Choroid plexus epithelial cell (primary cell): ENCODE results near the gene NCS1.

Experiments used
- DNase-seq: peaks from one replicate; pipeline ENCODE4 v3.0.0-alpha.2; 2010; ENCODE audit warnings: low read depth
- H3K4me3 ChIP-seq: 2 replicates; pipeline ENCODE4 v1.5.1; 2011; ENCODE audit warnings: low read depth, mild to moderate bottlenecking, control low read depth, low read length, moderate library complexity
- TF ChIP-seq, protein P1 (sequence below): conservative IDR thresholded peaks from 2 replicates; pipeline ENCODE4 v1.5.1; 2011; ENCODE audit warnings: low read depth, mild to moderate bottlenecking, control low read depth, inconsistent platforms, low read length, moderate library complexity

NCS1 gene

DNA sequence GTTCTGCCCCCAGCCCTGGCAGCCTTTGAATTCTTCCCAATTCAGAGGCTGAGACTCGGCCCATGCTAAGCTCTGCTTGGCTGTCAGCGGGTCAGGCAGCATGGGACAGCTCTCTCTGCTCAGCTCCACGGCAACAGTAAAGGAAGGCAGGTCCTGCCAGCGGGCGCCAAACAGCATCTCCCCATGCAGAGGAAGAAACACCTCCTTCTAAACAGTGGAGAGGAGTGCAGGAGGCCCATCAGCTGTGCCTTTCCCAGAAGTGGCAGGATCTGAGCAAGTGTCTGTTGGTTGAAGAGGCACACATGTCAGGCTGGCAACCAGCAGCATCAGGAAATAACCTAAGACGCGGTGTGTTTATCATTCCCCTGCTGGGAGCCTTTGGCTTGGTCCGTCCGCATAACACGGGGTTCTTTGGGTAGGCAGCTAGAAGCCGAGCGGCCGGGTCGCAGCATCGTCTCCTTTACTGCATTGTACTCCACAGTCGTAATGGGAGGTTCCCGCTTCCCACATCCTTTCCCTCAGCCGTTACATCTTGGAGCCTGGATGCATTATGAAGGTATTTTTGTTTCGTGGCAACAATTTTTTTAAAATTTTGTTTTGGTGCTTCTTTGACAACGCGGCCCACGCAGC, 42.7 kb upstream of the NCS1 start:
- DNase-seq: peak; percentile 84
- TF ChIP-seq, protein P1, sequence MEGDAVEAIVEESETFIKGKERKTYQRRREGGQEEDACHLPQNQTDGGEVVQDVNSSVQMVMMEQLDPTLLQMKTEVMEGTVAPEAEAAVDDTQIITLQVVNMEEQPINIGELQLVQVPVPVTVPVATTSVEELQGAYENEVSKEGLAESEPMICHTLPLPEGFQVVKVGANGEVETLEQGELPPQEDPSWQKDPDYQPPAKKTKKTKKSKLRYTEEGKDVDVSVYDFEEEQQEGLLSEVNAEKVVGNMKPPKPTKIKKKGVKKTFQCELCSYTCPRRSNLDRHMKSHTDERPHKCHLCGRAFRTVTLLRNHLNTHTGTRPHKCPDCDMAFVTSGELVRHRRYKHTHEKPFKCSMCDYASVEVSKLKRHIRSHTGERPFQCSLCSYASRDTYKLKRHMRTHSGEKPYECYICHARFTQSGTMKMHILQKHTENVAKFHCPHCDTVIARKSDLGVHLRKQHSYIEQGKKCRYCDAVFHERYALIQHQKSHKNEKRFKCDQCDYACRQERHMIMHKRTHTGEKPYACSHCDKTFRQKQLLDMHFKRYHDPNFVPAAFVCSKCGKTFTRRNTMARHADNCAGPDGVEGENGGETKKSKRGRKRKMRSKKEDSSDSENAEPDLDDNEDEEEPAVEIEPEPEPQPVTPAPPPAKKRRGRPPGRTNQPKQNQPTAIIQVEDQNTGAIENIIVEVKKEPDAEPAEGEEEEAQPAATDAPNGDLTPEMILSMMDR: no peak
- H3K4me3 ChIP-seq: no peak overlapping the region

DNA sequence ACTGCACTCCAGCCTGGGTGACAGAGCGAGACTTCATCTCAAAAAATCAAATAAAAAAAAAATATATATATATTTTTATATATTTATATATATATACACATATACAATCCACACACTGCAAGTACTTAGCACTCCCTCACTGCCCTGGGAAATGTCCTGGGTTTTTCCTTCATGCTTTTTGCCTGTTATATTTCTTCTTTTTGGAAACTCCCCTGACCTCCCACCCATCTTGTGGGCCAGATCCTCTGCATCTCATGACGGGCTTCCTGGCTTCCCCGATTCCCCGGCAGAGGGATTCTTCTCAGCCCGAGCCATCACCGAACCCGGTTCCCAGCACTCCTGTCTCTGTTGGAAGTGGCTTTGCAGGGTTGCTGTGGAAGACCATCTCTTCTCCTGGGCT, 39.5 kb upstream of the NCS1 start:
- DNase-seq: no peak
- TF ChIP-seq, protein P1: no peak

DNA sequence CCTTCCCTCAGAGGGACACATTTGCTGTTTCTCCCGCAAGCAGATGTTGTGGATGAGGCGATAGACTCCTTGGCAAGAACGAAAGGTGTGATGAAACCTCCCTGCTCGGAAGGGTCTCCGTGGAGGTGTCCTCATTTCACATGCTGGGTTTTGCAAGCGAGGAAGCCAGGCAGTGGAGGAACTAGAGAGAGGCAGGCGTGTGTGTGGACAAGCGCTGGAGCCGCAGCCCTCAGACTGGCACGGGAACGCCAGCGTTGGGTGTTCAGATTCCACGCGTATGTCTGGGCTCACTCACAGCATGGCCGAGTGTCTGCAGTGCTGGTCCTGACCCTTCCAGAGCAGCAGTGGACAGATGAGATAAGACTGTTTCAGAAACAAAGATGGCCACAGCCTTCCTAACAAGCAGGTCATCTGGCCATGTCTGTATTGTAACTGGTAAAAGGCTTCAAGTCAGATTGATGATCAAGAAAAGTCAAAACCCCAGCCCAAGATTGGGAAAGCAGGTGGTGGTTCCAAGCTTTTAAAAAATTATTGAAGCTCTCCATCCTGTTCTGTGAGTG, 35.0 kb upstream of the NCS1 start:
- no peak overlapping the region for H3K4me3 ChIP-seq
- DNase-seq: no peak
- TF ChIP-seq, protein P1: no peak

More for the DNA sequence above, 39.5 kb upstream of the NCS1 start:
- no peak overlapping the region for H3K4me3 ChIP-seq

DNA sequence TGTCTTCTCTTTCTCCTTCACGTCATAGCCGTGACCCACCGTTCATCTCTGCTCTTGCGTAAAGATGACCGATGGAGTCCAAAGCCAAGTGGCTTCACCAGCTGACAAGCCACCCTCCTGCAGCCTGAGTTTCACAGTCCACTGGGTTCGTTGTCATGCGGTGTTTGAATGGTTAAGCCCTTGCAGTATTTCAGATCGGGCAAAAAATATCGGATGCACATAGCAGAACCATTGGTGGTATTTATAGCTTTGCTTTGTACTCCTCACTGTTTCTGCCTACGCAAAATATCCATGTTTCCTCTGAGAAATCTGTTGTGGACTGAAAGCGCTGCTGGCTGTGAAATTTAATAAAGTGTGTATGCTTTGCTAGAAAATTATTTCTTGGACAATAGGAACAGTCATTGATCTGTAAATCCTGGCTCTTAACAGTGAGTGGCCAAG, 34.5 kb upstream of the NCS1 start:
- TF ChIP-seq, protein P1: no peak
- no peak overlapping the region for H3K4me3 ChIP-seq
- DNase-seq: no peak

DNA sequence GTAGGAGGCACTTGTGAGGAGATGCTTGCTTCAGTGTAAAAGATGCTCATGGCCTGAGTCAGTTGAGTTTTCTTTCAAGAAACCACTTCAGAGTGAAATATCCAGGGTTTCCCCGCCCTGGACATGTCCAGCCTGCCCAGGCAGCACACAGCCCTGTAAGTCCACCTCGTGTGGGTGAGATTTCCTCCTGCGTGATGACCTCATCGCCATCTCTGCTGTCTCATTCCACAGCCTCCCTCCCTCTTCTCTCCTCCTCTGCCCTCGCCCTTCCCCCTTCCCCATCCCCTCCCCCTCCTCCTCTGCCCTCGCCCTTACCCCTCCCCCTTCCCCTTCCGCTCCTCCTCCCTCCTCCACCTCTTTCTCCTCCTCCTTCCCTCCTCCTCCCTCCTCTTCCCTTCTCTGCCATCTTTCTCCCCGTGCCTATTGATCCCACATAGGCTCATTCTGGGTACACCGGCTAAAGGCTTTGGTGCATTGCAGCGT, 34.0 kb upstream of the NCS1 start:
- DNase-seq: peak; percentile 95
- TF ChIP-seq, protein P1: no peak
- H3K4me3 ChIP-seq: no peak overlapping the region

DNA sequence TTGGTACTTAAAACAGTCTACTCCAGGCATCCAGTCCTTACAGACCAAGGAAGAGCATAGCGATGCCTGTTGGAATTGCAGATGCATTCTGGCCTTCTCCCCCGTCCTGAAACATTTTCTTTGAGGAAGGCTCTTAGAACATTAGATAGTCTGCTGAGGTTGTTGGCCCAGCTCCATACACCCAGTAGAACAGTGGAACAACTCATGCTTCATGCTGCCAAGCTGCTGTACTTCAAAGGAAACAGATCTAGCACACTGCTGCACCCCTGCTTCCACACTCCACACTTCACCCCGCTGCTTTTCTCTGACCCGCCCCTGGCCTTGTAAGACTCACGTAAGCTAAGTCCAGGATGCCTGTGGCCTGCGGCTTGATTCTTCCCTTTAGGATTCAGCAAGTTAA, 33.4 kb upstream of the NCS1 start:
- DNase-seq: peak; percentile 97
- H3K4me3 ChIP-seq: no peak overlapping the region
- TF ChIP-seq, protein P1: no peak

DNA sequence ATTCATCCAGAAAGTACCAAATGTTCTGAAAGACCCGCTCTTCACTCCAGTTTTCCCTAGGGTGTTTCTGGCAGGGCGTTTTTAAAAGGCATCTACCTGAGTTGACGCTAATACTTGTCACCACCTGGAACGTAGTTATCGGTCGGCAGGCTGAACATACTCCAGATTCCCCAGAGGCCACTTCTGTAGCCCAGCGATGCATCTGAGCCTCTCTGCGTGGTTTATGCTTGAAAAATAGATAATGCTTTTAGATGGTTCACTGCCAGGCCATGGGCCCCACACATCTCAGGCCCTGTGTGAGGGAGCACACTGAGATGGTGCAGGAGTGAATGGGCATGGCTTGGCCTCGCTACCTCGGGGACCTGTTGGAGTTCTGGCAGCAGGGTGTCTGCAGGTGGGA, 33.0 kb upstream of the NCS1 start:
- DNase-seq: no peak
- H3K4me3 ChIP-seq: no peak overlapping the region
- TF ChIP-seq, protein P1: no peak
